Thoracic aorta (tissue), 2 donors: ENCODE results near the gene DPF3. TPM values are rescaled to one million over a fixed set of nuclear protein-coding genes. Genes with fewer than 3 reads are reported as not detected.

Source experiments
- ATAC-seq: fragments of 150-250 bp; one replicate; pipeline ENCODE4 v1.8.0; 2017; ENCODE audit warnings: low read depth; ENCODE audit not compliant: insufficient number of reproducible peaks, low FRiP score
- DNase-seq: peaks from one replicate; pipeline ENCODE4 v3.0.0-alpha.2; 2020; ENCODE audit warnings: low spot score
- H3K27ac ChIP-seq, 2 donors: fragments of 200-600 bp; sonication (generic); 1 replicate in 1 of 2; 2 replicates in 1 of 2; pipeline ENCODE4 v1.5.1; 2016; ENCODE audit warnings: mild to moderate bottlenecking in 2 of 2, moderate library complexity in 2 of 2
- H3K27me3 ChIP-seq: fragments of 200-600 bp; sonication (generic); replicated peaks from 2 replicates; pipeline ENCODE4 v1.6.0; 2016; ENCODE audit warnings: mild to moderate bottlenecking; ENCODE audit not compliant: insufficient read depth
- H3K36me3 ChIP-seq: fragments of 200-600 bp; sonication (generic); one replicate; pipeline ENCODE4 v1.5.1; 2016
- H3K4me1 ChIP-seq, 2 donors: fragments of 200-600 bp; sonication (generic); 1 replicate in 1 of 2; 2 replicates in 1 of 2; pipeline versions ENCODE4 v1.5.1 to v1.6.0; 2016; ENCODE audit warnings: low read depth in 2 of 2, mild to moderate bottlenecking in 1 of 2; ENCODE audit not compliant: control insufficient read depth in 1 of 2
- H3K4me3 ChIP-seq: fragments of 200-600 bp; sonication (generic); 2 replicates; pipeline ENCODE4 v1.5.1; 2016; ENCODE audit warnings: mild to moderate bottlenecking
- H3K9me3 ChIP-seq: fragments of 200-600 bp; sonication (generic); 2 replicates; pipeline ENCODE4 v1.5.1; 2016
- total RNA-seq, 2 donors: library from RNA; depleted of rRNA; stranded (reverse); fragments of >200 nt; gene quantifications; one replicate each; pipeline versions ENCODE4 v1.1.0 to v1.2.3, GENCODE V29; 2016
- TF ChIP-seq, protein P1 (sequence below): fragments of 200-600 bp; sonication (generic); IDR thresholded peaks from one replicate; pipeline ENCODE4 v1.5.1; 2019; ENCODE audit warnings: antibody characterized with exemption

The DPF3 gene
- total RNA-seq, 2 donors from 2014 or later, result 2.2 to 8.9 TPM

- ATAC-seq (no peak), DNase-seq (no peak)
These were observed 296.4 kb downstream of the DPF3 start for GRCh38 chr14:72597252-72598233.

DNA sequence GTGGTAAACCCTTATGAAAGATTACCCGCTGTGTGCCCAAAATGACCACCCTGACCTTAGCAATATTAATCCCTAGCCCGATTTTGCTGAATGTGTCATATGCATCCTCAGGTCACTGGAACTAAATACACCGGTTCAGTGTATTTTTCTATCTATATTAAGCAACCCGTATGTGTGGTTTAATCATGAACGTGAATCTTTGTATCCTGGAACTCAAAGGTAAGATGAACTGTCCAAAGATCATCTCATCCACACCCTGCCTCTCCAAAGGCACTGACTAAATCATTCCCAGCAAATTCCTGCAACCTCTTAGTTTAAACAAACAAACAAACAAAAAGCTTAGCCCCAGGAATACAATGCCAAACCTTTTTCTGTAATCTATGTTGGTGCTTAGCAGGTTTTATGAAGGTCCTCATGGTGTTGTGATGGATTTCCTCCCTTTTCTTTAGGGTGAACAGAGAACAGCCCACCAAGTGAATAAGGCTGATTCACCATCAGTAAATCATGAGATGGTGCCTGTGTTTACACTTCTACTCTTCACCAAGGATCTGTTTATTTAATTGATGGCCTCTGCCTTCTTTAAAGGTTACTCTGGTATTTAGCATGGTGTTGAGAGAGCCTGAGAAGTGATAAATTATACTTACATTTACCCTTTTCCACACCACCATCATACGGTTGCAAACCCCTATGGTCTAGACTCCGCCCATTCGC, 298.6 kb downstream of the DPF3 start:
- DNase-seq, result no peak
- Histone ChIP-seq H3K27ac (no peak overlapping the region), H3K4me1 (no peaks in the 10 kb centered on the region), H3K27me3 (no peaks in the 10 kb centered on the region), H3K36me3 (no peaks in the 10 kb centered on the region), H3K9me3 (no peaks in the 10 kb centered on the region), H3K4me3 (no peak overlapping the region)
- TF ChIP-seq, protein P1, sequence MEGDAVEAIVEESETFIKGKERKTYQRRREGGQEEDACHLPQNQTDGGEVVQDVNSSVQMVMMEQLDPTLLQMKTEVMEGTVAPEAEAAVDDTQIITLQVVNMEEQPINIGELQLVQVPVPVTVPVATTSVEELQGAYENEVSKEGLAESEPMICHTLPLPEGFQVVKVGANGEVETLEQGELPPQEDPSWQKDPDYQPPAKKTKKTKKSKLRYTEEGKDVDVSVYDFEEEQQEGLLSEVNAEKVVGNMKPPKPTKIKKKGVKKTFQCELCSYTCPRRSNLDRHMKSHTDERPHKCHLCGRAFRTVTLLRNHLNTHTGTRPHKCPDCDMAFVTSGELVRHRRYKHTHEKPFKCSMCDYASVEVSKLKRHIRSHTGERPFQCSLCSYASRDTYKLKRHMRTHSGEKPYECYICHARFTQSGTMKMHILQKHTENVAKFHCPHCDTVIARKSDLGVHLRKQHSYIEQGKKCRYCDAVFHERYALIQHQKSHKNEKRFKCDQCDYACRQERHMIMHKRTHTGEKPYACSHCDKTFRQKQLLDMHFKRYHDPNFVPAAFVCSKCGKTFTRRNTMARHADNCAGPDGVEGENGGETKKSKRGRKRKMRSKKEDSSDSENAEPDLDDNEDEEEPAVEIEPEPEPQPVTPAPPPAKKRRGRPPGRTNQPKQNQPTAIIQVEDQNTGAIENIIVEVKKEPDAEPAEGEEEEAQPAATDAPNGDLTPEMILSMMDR, result no peak
- no peak for ATAC-seq

More at GRCh38 chr14:72597252-72598233, 296.4 kb downstream of the DPF3 start:
- no peaks in the 10 kb centered on the region for H3K4me1 ChIP-seq
- H3K36me3 ChIP-seq, result no peaks in the 10 kb centered on the region
- H3K27me3 ChIP-seq, result no peaks in the 10 kb centered on the region
- TF ChIP-seq, protein P1, result no peak
- H3K4me3 ChIP-seq, result no peak overlapping the region
- H3K27ac ChIP-seq, result no peak overlapping the region
- no peaks in the 10 kb centered on the region for H3K9me3 ChIP-seq

GRCh38 chr14:72594099-72594901, 299.6 kb downstream of the DPF3 start:
- no peaks in the 10 kb centered on the region for H3K9me3 ChIP-seq
- no peaks in the 10 kb centered on the region for H3K27me3 ChIP-seq
- no peak overlapping the region for H3K27ac ChIP-seq
- H3K4me3 ChIP-seq, result no peak overlapping the region
- no peaks in the 10 kb centered on the region for H3K36me3 ChIP-seq
- DNase-seq, result no peak
- no peaks in the 10 kb centered on the region for H3K4me1 ChIP-seq
- TF ChIP-seq, protein P1, result no peak
- no peak for ATAC-seq

GRCh38 chr14:72591391-72591790, 302.5 kb downstream of the DPF3 start:
- ATAC-seq (no peak), DNase-seq (no peak)
- no peak overlapping the region for H3K27ac ChIP-seq
- no peaks in the 10 kb centered on the region for H3K36me3 ChIP-seq
- no peaks in the 10 kb centered on the region for H3K9me3 ChIP-seq
- TF ChIP-seq, protein P1, result no peak
- H3K4me1 ChIP-seq, result no peaks in the 10 kb centered on the region
- no peaks in the 10 kb centered on the region for H3K27me3 ChIP-seq
- H3K4me3 ChIP-seq, result no peak overlapping the region
